ENCODE data around the gene FFAR3. TPM values are rescaled to one million over a fixed set of nuclear protein-coding genes. Genes with fewer than 3 reads are reported as not detected.

FFAR3 gene
- total and polyA plus RNA-seq, 9 donors = 0.12 to 0.43 (median 0.18) TPM; not detected in 4

GRCh38 chr19:35318679-35319448 is 39.4 kb upstream of the FFAR3 start:
- DNase-seq = peak in 4 of 5 donors; percentile 58 to 65 (median 62)
- WGBS, 3 donors = 53 to 63% (median 58%) methylated on average over 16 of the region's 16 CpGs
- peak overlapping the region in 1 of 2 donors; percentile 26 for H3K27ac ChIP-seq

GRCh38 chr19:35320065-35320713 is 38.1 kb upstream of the FFAR3 start:
- WGBS, 3 donors = 81 to 82% (median 82%) methylated on average over 12 of the region's 12 CpGs
- intact Hi-C loops (cut with DNase I) = no loop called here
- H3K4me3 ChIP-seq = no peak overlapping the region
- H3K9me3 ChIP-seq = no peaks in the 10 kb centered on the region
- peaks cover 11% of the 10 kb centered on the region for H3K4me1 ChIP-seq (ENCODE audit: insufficient read depth)
- H3K27ac ChIP-seq = no peak overlapping the region
- TF ChIP-seq CTCF (IDR thresholded peaks at IDR 0.05) (no peak), POLR2A (IDR thresholded peaks at IDR 0.05) (no peak), EP300 (IDR thresholded peaks at IDR 0.05) (no peak)
- H3K36me3 ChIP-seq = no peaks in the 10 kb centered on the region
- H3K27me3 ChIP-seq = no peaks in the 10 kb centered on the region
- DNase-seq = no peak

More at GRCh38 chr19:35318679-35319448, 39.4 kb upstream of the FFAR3 start:
- Histone ChIP-seq H3K36me3 (no peaks in the 10 kb centered on the region), H3K9me3 (no peaks in the 10 kb centered on the region), H3K27me3 (no peaks in the 10 kb centered on the region), H3K4me3 (no peak overlapping the region), H3K4me1 (ENCODE audit: insufficient read depth) (peaks cover 11% of the 10 kb centered on the region)
- intact Hi-C loops (cut with DNase I) = no loop called here
- no peak for TF ChIP-seq CTCF (IDR thresholded peaks at IDR 0.05)
- TF ChIP-seq EP300 (IDR thresholded peaks at IDR 0.05) = no peak
- no peak for TF ChIP-seq POLR2A (IDR thresholded peaks at IDR 0.05)

GRCh38 chr19:35321291-35321690 is 37.0 kb upstream of the FFAR3 start:
- Histone ChIP-seq H3K4me1 (ENCODE audit: insufficient read depth) (peaks cover 11% of the 10 kb centered on the region), H3K4me3 (no peak overlapping the region), H3K36me3 (no peaks in the 10 kb centered on the region), H3K9me3 (no peaks in the 10 kb centered on the region), H3K27ac (no peak overlapping the region), H3K27me3 (no peaks in the 10 kb centered on the region)
- TF ChIP-seq CTCF (IDR thresholded peaks at IDR 0.05) = no peak
- no peak for TF ChIP-seq POLR2A (IDR thresholded peaks at IDR 0.05)
- TF ChIP-seq EP300 (IDR thresholded peaks at IDR 0.05) = no peak
- DNase-seq = no peak
- WGBS, 3 donors = 94 to 95% (median 95%) methylated on average over 2 of the region's 2 CpGs
- intact Hi-C loops (cut with DNase I) = no loop called here

- Histone ChIP-seq H3K4me1 (ENCODE audit: insufficient read depth) (peaks cover 11% of the 10 kb centered on the region), H3K4me3 (no peak overlapping the region), H3K36me3 (no peaks in the 10 kb centered on the region), H3K27me3 (no peaks in the 10 kb centered on the region), H3K9me3 (no peaks in the 10 kb centered on the region), H3K27ac (no peak overlapping the region)
- DNase-seq = no peak
- intact Hi-C loops (cut with DNase I) = no loop called here
- 95 to 96% (median 95%) methylated on average over 9 of the region's 9 CpGs for WGBS, 3 donors
- TF ChIP-seq EP300 (IDR thresholded peaks at IDR 0.05) (no peak), CTCF (IDR thresholded peaks at IDR 0.05) (no peak), POLR2A (IDR thresholded peaks at IDR 0.05) (no peak)
Observed at GRCh38 chr19:35322014-35322413, 36.2 kb upstream of the FFAR3 start.
